ENCODE data around the gene TOMM20L.

The TOMM20L gene

GRCh38 chr14:58367296-58367695 lies 28.4 kb upstream of the TOMM20L start:
- Histone ChIP-seq H2AFZ (ENCODE audit: low read length) (no peak overlapping the region), H3K4me3 (ENCODE audit: low read depth, low read length, poor library complexity, severe bottlenecking) (no peak overlapping the region), H3K9me2 (ENCODE audit: low read depth, low read length) (no peaks in the 10 kb centered on the region), H4K20me1 (ENCODE audit: insufficient read depth, low read length) (no peaks in the 10 kb centered on the region), H3K9ac (ENCODE audit: low read length) (no peak overlapping the region), H3K9me3 (ENCODE audit: low read length) (no peaks in the 10 kb centered on the region), H3K27me3 (ENCODE audit: insufficient read depth, low read length) (no peaks in the 10 kb centered on the region), H3K36me3 (ENCODE audit: insufficient read depth, low read length) (peaks cover 81% of the 10 kb centered on the region), H3K27ac (ENCODE audit: low read depth, low read length, poor library complexity, severe bottlenecking) (no peak overlapping the region), H3K4me1 (ENCODE audit: insufficient read depth, low read length, severe bottlenecking) (no peaks in the 10 kb centered on the region), H3K4me2 (ENCODE audit: low read length) (no peak overlapping the region), H3F3A (ENCODE audit: insufficient read depth, low read length) (no peaks in the 10 kb centered on the region), H3K79me2 (ENCODE audit: insufficient read depth, low read length) (no peaks in the 10 kb centered on the region)
- TF ChIP-seq EZH2 (IDR thresholded peaks at IDR 0.05; ENCODE audit: borderline replicate concordance, low read length) = no peak
- TF ChIP-seq, protein P1, sequence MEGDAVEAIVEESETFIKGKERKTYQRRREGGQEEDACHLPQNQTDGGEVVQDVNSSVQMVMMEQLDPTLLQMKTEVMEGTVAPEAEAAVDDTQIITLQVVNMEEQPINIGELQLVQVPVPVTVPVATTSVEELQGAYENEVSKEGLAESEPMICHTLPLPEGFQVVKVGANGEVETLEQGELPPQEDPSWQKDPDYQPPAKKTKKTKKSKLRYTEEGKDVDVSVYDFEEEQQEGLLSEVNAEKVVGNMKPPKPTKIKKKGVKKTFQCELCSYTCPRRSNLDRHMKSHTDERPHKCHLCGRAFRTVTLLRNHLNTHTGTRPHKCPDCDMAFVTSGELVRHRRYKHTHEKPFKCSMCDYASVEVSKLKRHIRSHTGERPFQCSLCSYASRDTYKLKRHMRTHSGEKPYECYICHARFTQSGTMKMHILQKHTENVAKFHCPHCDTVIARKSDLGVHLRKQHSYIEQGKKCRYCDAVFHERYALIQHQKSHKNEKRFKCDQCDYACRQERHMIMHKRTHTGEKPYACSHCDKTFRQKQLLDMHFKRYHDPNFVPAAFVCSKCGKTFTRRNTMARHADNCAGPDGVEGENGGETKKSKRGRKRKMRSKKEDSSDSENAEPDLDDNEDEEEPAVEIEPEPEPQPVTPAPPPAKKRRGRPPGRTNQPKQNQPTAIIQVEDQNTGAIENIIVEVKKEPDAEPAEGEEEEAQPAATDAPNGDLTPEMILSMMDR (IDR thresholded peaks at IDR 0.05; ENCODE audit: low read length) = no peak

- Histone ChIP-seq H3K9me2 (ENCODE audit: low read depth, low read length) (no peaks in the 10 kb centered on the region), H3K36me3 (ENCODE audit: insufficient read depth, low read length) (peaks cover 83% of the 10 kb centered on the region)
Measured at GRCh38 chr14:58368956-58369355, 26.8 kb upstream of the TOMM20L start.

DNA sequence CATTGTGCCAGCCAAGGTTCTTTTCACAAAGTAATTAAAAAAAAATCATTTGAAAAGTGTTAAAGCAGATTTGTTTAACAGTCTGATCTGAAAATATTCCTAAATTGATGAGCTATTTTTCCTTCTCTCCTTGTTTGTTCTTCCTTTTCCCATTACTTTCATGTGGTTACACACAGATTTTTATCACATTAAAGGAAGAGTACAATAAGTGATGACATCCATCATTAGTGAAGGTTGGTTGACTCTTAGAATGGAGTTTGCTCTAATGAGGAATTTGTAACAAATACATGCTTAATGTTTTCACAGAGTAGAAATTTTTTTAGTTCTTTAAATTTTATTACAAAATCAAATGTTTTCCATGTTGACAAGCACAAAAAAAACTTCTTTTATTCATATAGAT lies 18.9 kb upstream of the TOMM20L start:
- H3K9ac ChIP-seq (ENCODE audit: low read length) = no peak overlapping the region
- H3K36me3 ChIP-seq (ENCODE audit: insufficient read depth, low read length) = peaks cover 46% of the 10 kb centered on the region
- no peak overlapping the region for H2AFZ ChIP-seq (ENCODE audit: low read length)
- no peaks in the 10 kb centered on the region for H3K9me3 ChIP-seq (ENCODE audit: low read length)
- no peaks in the 10 kb centered on the region; the same call in 1 of the 2 replicates for H3F3A ChIP-seq (ENCODE audit: insufficient read depth, low read length)
- TF ChIP-seq, protein P1 (IDR thresholded peaks at IDR 0.05; ENCODE audit: low read length) = no peak
- TF ChIP-seq EZH2 (IDR thresholded peaks at IDR 0.05; ENCODE audit: borderline replicate concordance, low read length) = no peak
- no peak overlapping the region for H3K4me3 ChIP-seq (ENCODE audit: low read depth, low read length, poor library complexity, severe bottlenecking)
- no peaks in the 10 kb centered on the region for H3K79me2 ChIP-seq (ENCODE audit: insufficient read depth, low read length)
- no peaks in the 10 kb centered on the region for H3K27me3 ChIP-seq (ENCODE audit: insufficient read depth, low read length)
- H3K4me1 ChIP-seq (ENCODE audit: insufficient read depth, low read length, severe bottlenecking) = no peaks in the 10 kb centered on the region
- H3K9me2 ChIP-seq (ENCODE audit: low read depth, low read length) = no peaks in the 10 kb centered on the region
- no peak overlapping the region for H3K27ac ChIP-seq (ENCODE audit: low read depth, low read length, poor library complexity, severe bottlenecking)
- H3K4me2 ChIP-seq (ENCODE audit: low read length) = no peak overlapping the region
- H4K20me1 ChIP-seq (ENCODE audit: insufficient read depth, low read length) = no peaks in the 10 kb centered on the region

More at GRCh38 chr14:58368956-58369355, 26.8 kb upstream of the TOMM20L start:
- no peak overlapping the region for H3K9ac ChIP-seq (ENCODE audit: low read length)
- no peak overlapping the region for H3K4me2 ChIP-seq (ENCODE audit: low read length)
- H3K9me3 ChIP-seq (ENCODE audit: low read length) = no peaks in the 10 kb centered on the region
- no peak overlapping the region for H3K4me3 ChIP-seq (ENCODE audit: low read depth, low read length, poor library complexity, severe bottlenecking)
- no peaks in the 10 kb centered on the region for H3K27me3 ChIP-seq (ENCODE audit: insufficient read depth, low read length)
- H2AFZ ChIP-seq (ENCODE audit: low read length) = no peak overlapping the region
- H3K4me1 ChIP-seq (ENCODE audit: insufficient read depth, low read length, severe bottlenecking) = no peaks in the 10 kb centered on the region
- TF ChIP-seq, protein P1 (IDR thresholded peaks at IDR 0.05; ENCODE audit: low read length) = no peak
- no peak for TF ChIP-seq EZH2 (IDR thresholded peaks at IDR 0.05; ENCODE audit: borderline replicate concordance, low read length)
- no peaks in the 10 kb centered on the region for H3K79me2 ChIP-seq (ENCODE audit: insufficient read depth, low read length)
- H4K20me1 ChIP-seq (ENCODE audit: insufficient read depth, low read length) = no peaks in the 10 kb centered on the region
- H3K27ac ChIP-seq (ENCODE audit: low read depth, low read length, poor library complexity, severe bottlenecking) = no peak overlapping the region
- H3F3A ChIP-seq (ENCODE audit: insufficient read depth, low read length) = no peaks in the 10 kb centered on the region; the same call in 1 of the 2 replicates

All from OCI-LY1 (cell line).